Thymus (tissue), 11 donors: ENCODE measurements around the gene PEX11B. TPM values are rescaled to one million over a fixed set of nuclear protein-coding genes. Genes with fewer than 3 reads are reported as not detected.
"Not testable (repeated sequence)": the region's sequence is repeated elsewhere in the genome, so short reads cannot be mapped to it uniquely, and the experiment has no call there.

Experiments used
- DNase-seq, 9 donors: peaks; one replicate each; pipeline ENCODE4 v3.0.0-alpha.2; 2013; ENCODE audit warnings: low spot score in 9 of 9, low read depth in 6 of 9, missing footprints in 1 of 9
- H3K27ac ChIP-seq, 2 donors: one replicate each; pipeline ENCODE4 v1.5.1; 2013; ENCODE audit warnings: control low read depth in 1 of 2, low read depth in 1 of 2, low read length in 1 of 2, mild to moderate bottlenecking in 1 of 2, moderate library complexity in 1 of 2
- H3K27me3 ChIP-seq, 2 donors: one replicate each; pipeline ENCODE4 v1.5.1; 2013; ENCODE audit warnings: low read length in 1 of 2; ENCODE audit not compliant: control insufficient read depth in 2 of 2, insufficient read depth in 1 of 2
- H3K36me3 ChIP-seq, 2 donors: one replicate each; pipeline ENCODE4 v1.5.1; 2013; ENCODE audit warnings: low read length in 1 of 2, mild to moderate bottlenecking in 1 of 2, moderate library complexity in 1 of 2; ENCODE audit not compliant: control insufficient read depth in 2 of 2, insufficient read depth in 2 of 2
- H3K4me1 ChIP-seq, 2 donors: one replicate each; pipeline ENCODE4 v1.5.1; 2013; ENCODE audit warnings: low read length in 2 of 2; ENCODE audit not compliant: control insufficient read depth in 2 of 2, insufficient read depth in 2 of 2
- H3K4me3 ChIP-seq, 2 donors: one replicate each; pipeline ENCODE4 v1.5.1; 2013; ENCODE audit warnings: low read length in 2 of 2, control low read depth in 1 of 2, mild to moderate bottlenecking in 1 of 2
- H3K9me3 ChIP-seq, 2 donors: one replicate each; pipeline ENCODE4 v1.5.1; 2013; ENCODE audit warnings: low read length in 1 of 2, mild to moderate bottlenecking in 1 of 2; ENCODE audit not compliant: control insufficient read depth in 2 of 2, insufficient read depth in 1 of 2
- WGBS: extraction: QIAGEN DNeasy Blood & Tissue Kit; methylation state at CpG from one replicate; pipeline ENCODE4 v1.1.7; 2013; 5-methylcytosine and 5-hydroxymethylcytosine counted together
- polyA plus RNA-seq: library from polyadenylated mRNA; stranded (reverse); fragments of 200-250 nt; gene quantifications from one replicate; pipeline ENCODE4 v1.2.3, GENCODE V29; 2013
- total RNA-seq: library from RNA; stranded (reverse); fragments of 120-200 nt; gene quantifications from one replicate; pipeline ENCODE4 v1.2.4, GENCODE V29; 2013
- donor health status: healthy.

The PEX11B gene
- total and polyA plus RNA-seq, 2 donors, result 32.9 to 38.1 TPM

DNA sequence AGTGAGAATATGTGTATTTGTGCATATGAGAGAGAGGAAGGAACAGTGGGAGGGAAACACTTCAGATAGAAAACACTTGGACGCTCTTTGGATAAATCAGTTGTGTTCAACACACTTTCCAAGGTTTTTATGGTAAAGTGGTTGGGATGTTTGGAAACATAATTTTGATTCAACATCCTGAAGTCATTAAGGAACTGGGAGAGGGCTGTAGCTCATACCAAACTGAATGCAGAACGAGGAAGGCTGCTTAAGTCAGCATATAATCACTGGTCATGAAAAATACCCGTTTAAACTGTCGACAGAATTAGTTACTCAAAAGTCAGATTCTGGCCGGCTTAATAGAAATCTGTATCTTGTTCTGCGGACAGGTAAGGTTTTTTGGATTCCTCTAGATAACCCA, 24.4 kb upstream of the PEX11B start:
- Histone ChIP-seq H3K4me3 (no peak overlapping the region), H3K27ac (no peak overlapping the region)
- DNase-seq, result no peak

GRCh38 chr1:145942405-145942804, 23.9 kb upstream of the PEX11B start:
- H3K27ac ChIP-seq, result no peak overlapping the region
- no peaks in the 10 kb centered on the region for H3K9me3 ChIP-seq
- DNase-seq, result no peak
- H3K36me3 ChIP-seq, result peaks cover 12 to 21% of the 10 kb centered on the region in 2 donors
- no peaks in the 10 kb centered on the region for H3K27me3 ChIP-seq
- no peak overlapping the region for H3K4me3 ChIP-seq
- WGBS, result 94% methylated on average over 4 of the region's 4 CpGs
- no peaks in the 10 kb centered on the region for H3K4me1 ChIP-seq

More for the DNA sequence above, 24.4 kb upstream of the PEX11B start:
- H3K36me3 ChIP-seq, result peaks cover 15 to 19% of the 10 kb centered on the region in 2 donors
- WGBS, result 97% methylated on average over 6 of the region's 6 CpGs
- H3K27me3 ChIP-seq, result no peaks in the 10 kb centered on the region
- H3K4me1 ChIP-seq, result no peaks in the 10 kb centered on the region
- H3K9me3 ChIP-seq, result no peaks in the 10 kb centered on the region

- Histone ChIP-seq H3K4me3 (no peak overlapping the region), H3K4me1 (peaks cover 0 to 4% of the 10 kb centered on the region in 2 donors), H3K36me3 (peaks cover 15 to 26% of the 10 kb centered on the region in 2 donors), H3K27ac (no peak overlapping the region), H3K27me3 (no peaks in the 10 kb centered on the region), H3K9me3 (no peaks in the 10 kb centered on the region)
- 97% methylated on average over 1 of the region's 1 CpG for WGBS
- DNase-seq, result no peak
Measured at GRCh38 chr1:145937436-145937835, 18.9 kb upstream of the PEX11B start.

DNA sequence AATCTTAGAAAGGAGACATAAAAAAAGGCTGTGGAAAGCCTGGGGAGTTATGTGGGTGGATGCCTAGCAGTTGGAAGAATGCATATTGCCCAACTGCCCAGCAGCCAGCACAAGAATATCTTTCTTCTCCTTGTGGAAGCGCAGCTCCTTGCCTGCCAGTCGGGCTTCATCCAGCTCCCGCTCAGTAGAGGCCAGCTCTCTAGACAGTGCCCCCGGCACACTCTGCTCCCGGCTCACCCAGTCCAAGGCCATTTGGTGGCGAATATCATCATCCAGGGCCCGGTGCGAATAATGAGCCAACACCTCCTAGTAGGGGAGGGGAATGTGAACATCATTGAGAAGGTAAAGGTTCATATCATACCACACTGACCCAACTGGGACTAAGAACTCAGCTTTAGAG, 17.7 kb upstream of the PEX11B start:
- no peak overlapping the region for H3K27ac ChIP-seq
- peaks cover 13 to 28% of the 10 kb centered on the region in 2 donors for H3K36me3 ChIP-seq
- no peaks in the 10 kb centered on the region for H3K27me3 ChIP-seq
- WGBS, result 97% methylated on average over 8 of the region's 8 CpGs
- no peaks in the 10 kb centered on the region for H3K9me3 ChIP-seq
- peaks cover 0 to 4% of the 10 kb centered on the region in 2 donors for H3K4me1 ChIP-seq
- DNase-seq, result no peak
- H3K4me3 ChIP-seq, result no peak overlapping the region

DNA sequence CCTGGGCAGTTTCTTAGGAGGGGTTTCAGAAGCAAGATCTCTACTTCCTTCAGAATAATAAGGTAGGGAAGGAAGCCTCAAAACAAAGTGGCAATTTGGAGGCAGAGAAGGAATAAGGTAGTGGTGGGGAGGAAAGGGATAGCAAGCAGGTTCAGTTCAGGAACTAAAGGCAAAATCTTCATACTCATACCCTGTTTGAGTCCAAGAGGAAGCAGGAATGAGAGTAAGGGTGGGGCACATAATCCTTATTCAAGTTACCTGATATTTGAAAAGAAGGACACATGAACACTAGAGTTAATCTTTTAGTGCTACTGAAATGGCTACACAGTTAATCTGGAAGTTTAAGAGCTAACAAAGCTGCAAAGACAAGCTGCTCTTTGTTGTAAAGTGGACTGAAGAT, 17.2 kb upstream of the PEX11B start:
- no peak overlapping the region for H3K4me3 ChIP-seq
- peaks cover 13 to 28% of the 10 kb centered on the region in 2 donors for H3K36me3 ChIP-seq
- no peak overlapping the region for H3K27ac ChIP-seq
- no peaks in the 10 kb centered on the region for H3K27me3 ChIP-seq
- no peak for DNase-seq
- no peaks in the 10 kb centered on the region for H3K9me3 ChIP-seq
- peaks cover 0 to 4% of the 10 kb centered on the region in 2 donors for H3K4me1 ChIP-seq

DNA sequence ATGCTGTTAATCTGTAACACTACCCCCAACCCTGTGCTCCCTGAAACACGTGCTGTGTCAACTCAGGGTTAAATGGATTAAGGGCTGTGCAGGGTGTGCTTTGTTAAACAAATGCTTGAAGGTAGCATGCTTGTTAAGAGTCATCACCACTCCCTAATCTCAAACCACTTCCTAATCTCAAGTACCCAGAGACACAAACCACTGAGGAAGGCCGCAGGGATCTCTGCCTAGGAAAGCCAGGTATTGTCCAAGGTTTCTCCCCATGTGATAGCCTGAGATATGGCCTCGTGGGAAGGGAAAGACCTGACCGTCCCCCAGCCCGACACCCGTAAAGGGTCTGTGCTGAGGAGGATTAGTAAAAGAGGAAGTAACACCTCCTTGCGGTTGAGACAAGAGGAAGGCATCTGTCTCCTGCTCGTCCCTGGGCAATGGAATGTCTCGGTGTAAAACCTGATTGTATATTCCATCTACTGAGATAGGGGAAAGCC, 14.0 kb upstream of the PEX11B start:
- peaks cover 11 to 27% of the 10 kb centered on the region in 2 donors for H3K36me3 ChIP-seq
- DNase-seq, result peak in 1 of 9 donors; percentile 52

GRCh38 chr1:145927916-145928643, 9.6 kb upstream of the PEX11B start:
- peaks cover 10 to 16% of the 10 kb centered on the region in 2 donors for H3K36me3 ChIP-seq
- no peaks in the 10 kb centered on the region for H3K9me3 ChIP-seq
- no peaks in the 10 kb centered on the region for H3K27me3 ChIP-seq
- peak overlapping the region; percentile 88 to 93 for H3K4me3 ChIP-seq
- DNase-seq, result peak in 1 of 9 donors; percentile 20
- peak overlapping the region; percentile 97 to 99 for H3K27ac ChIP-seq
- H3K4me1 ChIP-seq, result peaks cover 4 to 17% of the 10 kb centered on the region in 2 donors
- WGBS, result 71% methylated on average over 20 of the region's 20 CpGs

More for the DNA sequence above, 14.0 kb upstream of the PEX11B start:
- H3K27me3 ChIP-seq, H3K9me3 ChIP-seq, H3K4me1 ChIP-seq, H3K4me3 ChIP-seq: not testable (repeated sequence)
- 4% methylated on average over 9 of the region's 9 CpGs for WGBS
- peak overlapping the region in 1 of 2 donors; percentile 47 for H3K27ac ChIP-seq

DNA sequence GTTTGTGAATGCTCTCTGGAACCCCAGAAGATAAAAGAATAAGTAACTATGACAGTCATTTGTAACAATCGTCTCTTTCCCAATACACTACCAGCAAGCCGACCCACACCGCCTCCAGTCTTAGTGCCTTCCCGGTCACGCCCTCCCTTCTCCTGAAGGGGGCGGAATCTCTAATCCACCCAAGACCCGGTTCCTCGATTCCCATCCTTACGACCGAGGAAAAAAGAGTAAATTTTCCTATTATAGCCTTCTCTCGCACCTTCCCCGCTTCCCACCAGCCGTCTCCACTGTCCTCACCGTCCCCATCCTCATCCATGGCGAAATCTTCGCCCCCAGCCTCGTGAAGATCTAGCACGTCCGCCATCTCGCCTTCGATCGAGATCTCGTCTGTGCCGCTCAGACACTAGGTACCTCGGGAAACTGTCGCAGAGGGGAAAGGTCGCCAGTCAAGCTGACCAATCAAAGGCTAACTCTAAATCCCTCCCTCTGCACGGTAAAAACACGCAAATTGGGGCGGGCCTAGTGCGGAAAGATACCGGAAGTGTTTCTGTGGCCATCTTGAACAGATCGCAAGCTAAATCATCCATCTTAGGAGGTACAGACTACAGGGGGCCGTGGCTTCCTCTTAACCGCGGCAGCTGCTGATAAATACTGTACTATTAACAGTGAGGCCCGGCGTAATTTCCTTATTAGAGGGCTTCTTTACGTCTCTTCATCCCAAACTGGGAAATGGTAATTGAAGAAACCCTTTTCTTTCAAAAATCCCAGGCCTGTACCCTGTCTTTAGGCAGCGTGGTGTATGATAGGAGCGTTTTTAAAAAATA, 8.8 kb upstream of the PEX11B start, which contains the start of gene RBM8A:
Gene RBM8A (minus strand): TSS at position 422 of the 824 bp plus-strand sequence. CDS start 58 bp downstream, at position 364.
- peaks cover 4 to 14% of the 10 kb centered on the region in 2 donors for H3K4me1 ChIP-seq

DNA sequence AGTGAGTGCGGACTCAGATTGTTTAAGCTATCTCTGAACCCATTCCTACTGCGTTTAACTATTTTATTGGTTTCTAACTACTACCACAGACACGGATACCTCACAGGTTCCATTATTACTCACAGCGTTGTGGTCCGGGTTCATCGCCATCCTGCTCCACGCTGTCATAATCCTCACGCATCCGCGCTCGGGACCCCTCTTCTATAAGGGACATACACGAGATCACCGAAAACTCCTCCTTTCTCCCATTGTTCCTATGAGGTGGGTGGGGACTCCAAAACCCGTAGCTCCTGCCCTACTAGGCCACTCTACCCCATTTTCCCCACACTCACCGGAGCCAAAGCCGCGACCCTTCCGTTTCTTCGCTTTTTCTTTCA, 8.2 kb upstream of the PEX11B start:
- H3K9me3 ChIP-seq, result no peaks in the 10 kb centered on the region

More for the DNA sequence above, 8.8 kb upstream of the PEX11B start, which contains the start of gene RBM8A:
- peak within 1 kb of the TSS; percentile 88 to 93 for H3K4me3 ChIP-seq
- peak; percentile 93 to 99 (median 98) for DNase-seq
- peak within 1 kb of the TSS; percentile 97 to 99 for H3K27ac ChIP-seq
- under 1% methylated on average over 41 of the region's 41 CpGs for WGBS
- H3K9me3 ChIP-seq, result no peaks in the 10 kb centered on the region
- H3K27me3 ChIP-seq, result no peaks in the 10 kb centered on the region
- H3K36me3 ChIP-seq, result peaks cover 10 to 17% of the 10 kb centered on the region in 2 donors

More for the DNA sequence above, 8.2 kb upstream of the PEX11B start:
- peak in 1 of 9 donors; percentile 36 for DNase-seq
- Histone ChIP-seq H3K27ac (peak overlapping the region; percentile 97 to 99), H3K4me3 (peak overlapping the region; percentile 88 to 93), H3K36me3 (peaks cover 10 to 15% of the 10 kb centered on the region in 2 donors), H3K27me3 (no peaks in the 10 kb centered on the region), H3K4me1 (peaks cover 4 to 14% of the 10 kb centered on the region in 2 donors)
- 14% methylated on average over 19 of the region's 19 CpGs for WGBS
